OCI-LY7 (cell line): ENCODE measurements around the gene DPEP3. TPM values are rescaled to one million over a fixed set of nuclear protein-coding genes. Genes with fewer than 3 reads are reported as not detected.

Source experiments
- BruUV-seq: library from RNA; stranded (reverse); fragments of 400-500 nt; replicated peaks from 2 replicates; lab custom pipeline; 2021; lab: Mats Ljungman, UMichigan
- CTCF ChIA-PET: fragments of 300-600 bp; sonication (Branson Sonifier 250); formaldehyde crosslinking; loops from one replicate; lab custom pipeline; 2022; ENCODE audit warnings: antibody characterized with exemption; ENCODE audit not compliant: unreplicated experiment; lab: Charles Lee
- POLR2A ChIA-PET: fragments of 300-600 bp; sonication (Branson Sonifier 250); formaldehyde crosslinking; loops from one replicate; lab custom pipeline; 2022; ENCODE audit warnings: antibody characterized with exemption; lab: Charles Lee
- DNase-seq: peaks from one replicate; pipeline ENCODE4 v3.0.0-alpha.2; 2015; ENCODE audit warnings: low spot score
- H2AFZ ChIP-seq: fragments of 200-600 bp; sonication (generic), shearing (Covaris generic); 2 replicates; pipeline ENCODE4 v1.6.1; 2014; ENCODE audit warnings: mild to moderate bottlenecking, antibody characterized with exemption, low read length, moderate library complexity
- H3K27ac ChIP-seq: fragments of 200-600 bp; sonication (generic); 2 replicates; pipeline ENCODE4 v1.5.1; 2014; ENCODE audit warnings: mixed run types, low read depth, mild to moderate bottlenecking, moderate library complexity, low read length, inconsistent platforms; ENCODE audit not compliant: poor library complexity, severe bottlenecking
- H3K36me3 ChIP-seq: fragments of 200-600 bp; sonication (generic); 2 replicates; pipeline ENCODE4 v1.6.1; 2014; ENCODE audit warnings: mild to moderate bottlenecking, antibody characterized with exemption, low read length, moderate library complexity, mixed read lengths; ENCODE audit not compliant: insufficient read depth
- H3K4me1 ChIP-seq: fragments of 200-600 bp; sonication (generic); 2 replicates; pipeline ENCODE4 v1.5.1; 2014; ENCODE audit warnings: mild to moderate bottlenecking, low read length; ENCODE audit not compliant: insufficient read depth, poor library complexity, severe bottlenecking
- H3K4me2 ChIP-seq: fragments of 200-600 bp; sonication (generic); 2 replicates; pipeline ENCODE4 v1.6.1; 2014; ENCODE audit warnings: mild to moderate bottlenecking, low read length
- H3K4me3 ChIP-seq: fragments of 200-600 bp; sonication (generic); 2 replicates; pipeline ENCODE4 v1.5.1; 2014; ENCODE audit warnings: mild to moderate bottlenecking, low read depth, low read length; ENCODE audit not compliant: poor library complexity, severe bottlenecking
- H3K79me2 ChIP-seq: fragments of 200-600 bp; sonication (generic); 2 replicates; pipeline ENCODE4 v1.6.1; 2016; ENCODE audit warnings: low read depth, mild to moderate bottlenecking, low read length, moderate library complexity, mixed read lengths; ENCODE audit not compliant: insufficient read depth
- H3K9me2 ChIP-seq: fragments of 200-600 bp; sonication (generic); 2 replicates; pipeline ENCODE4 v1.6.1; 2016; ENCODE audit warnings: mild to moderate bottlenecking, low read length, mixed read lengths; ENCODE audit not compliant: insufficient read depth
- H3K9me3 ChIP-seq: fragments of 200-600 bp; sonication (generic); 2 replicates; pipeline ENCODE4 v1.6.1; 2014; ENCODE audit warnings: mild to moderate bottlenecking, mixed run types, low read length, mixed read lengths
- H4K20me1 ChIP-seq: fragments of 200-600 bp; sonication (generic); 2 replicates; pipeline ENCODE4 v1.6.1; 2014; ENCODE audit warnings: mild to moderate bottlenecking, antibody characterized with exemption, low read length, moderate library complexity, mixed read lengths; ENCODE audit not compliant: insufficient read depth
- CTCF ChIP-seq: fragments of 200-600 bp; sonication (generic); conservative IDR thresholded peaks from 2 replicates; pipeline ENCODE4 v1.5.1; 2014; ENCODE audit warnings: mild to moderate bottlenecking, antibody characterized with exemption, low read length, moderate library complexity, mixed read lengths
- EZH2phosphoT487 ChIP-seq: fragments of 200-600 bp; sonication (generic); IDR thresholded peaks from 2 replicates; pipeline ENCODE4 v1.6.1; 2018; ENCODE audit warnings: low read depth, borderline replicate concordance, mild to moderate bottlenecking, mixed run types, antibody characterized with exemption, low read length, moderate library complexity, mixed read lengths
- intact Hi-C: fragments of 100-400 bp; cut with micrococcal nuclease; formaldehyde crosslinking; loops from one replicate; pipeline ENCODE4 v1.10.0; 2022; ENCODE audit not compliant: unreplicated experiment
- total RNA-seq, 2 experiments: library from RNA; depleted of rRNA in 1 of 2; stranded (reverse); fragments of >200 nt in 1 of 2; shearing (Covaris generic) in 1 of 2; gene quantifications; 2 replicates each; pipeline ENCODE4 v1.2.3, GENCODE V29; 2014 to 2022

DPEP3 gene
- total RNA-seq, 2 experiments from 2014 or later: not detected

GRCh38 chr16:67993207-67994039, 13.1 kb upstream of the DPEP3 start:
- CTCF ChIA-PET: interaction anchor here (0.6 to 1.2 kb wide), 3 partner anchors 11 to 81 kb away, joined by 3 to 5 read pairs (median 3); no protein-coding TSS in a partner anchor
- no peaks in the 10 kb centered on the region for H4K20me1 ChIP-seq
- no peak overlapping the region for H3K27ac ChIP-seq
- H3K9me3 ChIP-seq: no peaks in the 10 kb centered on the region
- no peak for TF ChIP-seq EZH2phosphoT487
- TF ChIP-seq CTCF: peak; percentile 95
- H3K36me3 ChIP-seq: no peaks in the 10 kb centered on the region
- POLR2A ChIA-PET: interaction anchor here (0.7 to 0.9 kb wide), 2 partner anchors 10 to 47 kb away, joined by 3 to 6 read pairs; no protein-coding TSS in a partner anchor
- H3K4me2 ChIP-seq: peak overlapping the region; percentile 64
- H3K4me3 ChIP-seq: peak overlapping the region; percentile 45
- H3K9me2 ChIP-seq: no peaks in the 10 kb centered on the region
- no TSS peak for BruUV-seq
- H3K79me2 ChIP-seq: no peaks in the 10 kb centered on the region
- H3K4me1 ChIP-seq: peaks cover 15% of the 10 kb centered on the region
- intact Hi-C loops: loop anchor here (1.0 kb wide), 3 partner anchors 25 to 236 kb away; partner anchors contain the start of gene SLC12A4
- DNase-seq: peak; percentile 88
- H2AFZ ChIP-seq: peak overlapping the region; percentile 87

GRCh38 chr16:67992661-67993206, 12.4 kb upstream of the DPEP3 start:
- DNase-seq: no peak
- Histone ChIP-seq H3K4me1 (peaks cover 15% of the 10 kb centered on the region), H3K79me2 (no peaks in the 10 kb centered on the region), H3K4me2 (peak overlapping the region; percentile 64; the same call in 1 of the 2 replicates), H3K9me2 (no peaks in the 10 kb centered on the region), H3K9me3 (no peaks in the 10 kb centered on the region), H4K20me1 (no peaks in the 10 kb centered on the region), H3K27ac (no peak overlapping the region), H2AFZ (peak overlapping the region; percentile 87), H3K4me3 (no peak overlapping the region), H3K36me3 (no peaks in the 10 kb centered on the region)
- TF ChIP-seq CTCF: no peak
- TF ChIP-seq EZH2phosphoT487: no peak
- BruUV-seq: no TSS peak
- POLR2A ChIA-PET: no interaction called here
- CTCF ChIA-PET: no interaction called here
- intact Hi-C loops: loop anchor here (1.0 kb wide), 3 partner anchors 24 to 237 kb away; partner anchors contain the start of gene SLC12A4

- H3K79me2 ChIP-seq: no peaks in the 10 kb centered on the region
- no peak for DNase-seq
- no peak overlapping the region for H3K4me2 ChIP-seq
- no peak overlapping the region for H3K4me3 ChIP-seq
- no peaks in the 10 kb centered on the region for H3K9me2 ChIP-seq
- ChIA-PET POLR2A (no interaction called here), CTCF (no interaction called here)
- no TSS peak for BruUV-seq
- no peaks in the 10 kb centered on the region for H3K36me3 ChIP-seq
- TF ChIP-seq CTCF (no peak), EZH2phosphoT487 (no peak)
- H4K20me1 ChIP-seq: no peaks in the 10 kb centered on the region
- peaks cover 20% of the 10 kb centered on the region for H3K4me1 ChIP-seq
- H3K27ac ChIP-seq: no peak overlapping the region
- no peak overlapping the region for H2AFZ ChIP-seq
- intact Hi-C loops: no loop called here
- no peaks in the 10 kb centered on the region for H3K9me3 ChIP-seq
Measured at GRCh38 chr16:67990018-67990386, 9.7 kb upstream of the DPEP3 start.
